OCI-LY7 (cell line): Measurements from ENCODE around the gene RNF217.

Experiments used
- CTCF ChIP-seq: fragments of 200-600 bp; sonication (generic); conservative IDR thresholded peaks from 2 replicates; pipeline ENCODE4 v1.5.1; 2014; ENCODE audit warnings: mild to moderate bottlenecking, antibody characterized with exemption, low read length, moderate library complexity, mixed read lengths
- EZH2phosphoT487 ChIP-seq: fragments of 200-600 bp; sonication (generic); IDR thresholded peaks from 2 replicates; pipeline ENCODE4 v1.6.1; 2018; ENCODE audit warnings: low read depth, borderline replicate concordance, mild to moderate bottlenecking, mixed run types, antibody characterized with exemption, low read length, moderate library complexity, mixed read lengths

GRCh38 chr6:125107896-125108295, 145.7 kb downstream of the RNF217 start:
- no peak for TF ChIP-seq CTCF
- no peak for TF ChIP-seq EZH2phosphoT487
